ENCODE data around the gene HIGD1A. TPM values are rescaled to one million over a fixed set of nuclear protein-coding genes. Genes with fewer than 3 reads are reported as not detected.
A peak's percentile ranks its signal among the peaks of the same experiment; 100 is the strongest.

The HIGD1A gene
- total RNA-seq, 4 donors from 2014 or later = 102 to 278 (median 204) TPM

DNA sequence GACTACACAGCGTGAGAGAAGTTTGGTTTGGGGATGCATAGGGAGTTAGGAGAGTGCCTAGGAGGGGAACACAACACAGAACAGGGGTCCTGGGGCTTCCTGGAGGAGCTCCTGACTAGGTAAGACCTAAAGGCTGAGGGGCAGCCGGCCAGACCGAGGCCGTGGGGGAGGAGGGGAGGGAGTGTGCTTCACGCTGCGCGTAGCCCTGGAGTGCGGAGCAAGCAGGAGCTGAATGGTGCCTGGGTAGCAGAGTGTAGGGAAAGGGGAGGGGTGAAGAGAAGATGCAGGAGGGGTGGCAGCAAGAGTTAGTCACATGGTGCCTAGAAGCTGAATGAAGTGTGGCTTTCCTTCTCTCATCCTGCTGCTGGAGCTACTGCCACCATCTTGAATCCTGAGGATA, 69.3 kb downstream of the HIGD1A start:
- Histone ChIP-seq H3K27ac (no peak overlapping the region), H3K27me3 (no peaks in the 10 kb centered on the region), H3K4me3 (no peak overlapping the region), H3K9me3 (no peaks in the 10 kb centered on the region), H3K4me1 (no peaks in the 10 kb centered on the region), H3K36me3 (no peaks in the 10 kb centered on the region)
- peak in 1 of 3 donors; percentile 36 for DNase-seq
- TF ChIP-seq POLR2A (IDR thresholded peaks at IDR 0.05) (no peak), CTCF (IDR thresholded peaks at IDR 0.05) (no peak)

- peak in 1 of 3 donors; percentile 22 for DNase-seq
- H3K27ac ChIP-seq = no peak overlapping the region
- no peak for TF ChIP-seq CTCF (IDR thresholded peaks at IDR 0.05)
- no peak for TF ChIP-seq POLR2A (IDR thresholded peaks at IDR 0.05)
These were observed 69.9 kb downstream of the HIGD1A start for GRCh38 chr3:42734263-42734860.

GRCh38 chr3:42733501-42734262, 70.6 kb downstream of the HIGD1A start:
- DNase-seq = peak in 1 of 3 donors; percentile 29
- H3K9me3 ChIP-seq = no peaks in the 10 kb centered on the region

More at GRCh38 chr3:42734263-42734860, 69.9 kb downstream of the HIGD1A start:
- H3K36me3 ChIP-seq = no peaks in the 10 kb centered on the region
- no peak overlapping the region for H3K4me3 ChIP-seq
- no peaks in the 10 kb centered on the region for H3K27me3 ChIP-seq
- H3K4me1 ChIP-seq = no peaks in the 10 kb centered on the region
- H3K9me3 ChIP-seq = no peaks in the 10 kb centered on the region

More at GRCh38 chr3:42733501-42734262, 70.6 kb downstream of the HIGD1A start:
- Histone ChIP-seq H3K4me1 (no peaks in the 10 kb centered on the region), H3K27ac (no peak overlapping the region), H3K27me3 (no peaks in the 10 kb centered on the region), H3K36me3 (no peaks in the 10 kb centered on the region), H3K4me3 (no peak overlapping the region)
- TF ChIP-seq POLR2A (IDR thresholded peaks at IDR 0.05) = no peak

Small RNA genes within 50 kb of the gene (small RNA-seq; reads per million reads assigned to genes)
- 0 to 0.82 reads per million in 2 donors for gene CCDC13

Other genes with a start within 250 kb of the HIGD1A start
- 10 to 100 TPM; 30.5 to 56.4 (median 38.7) TPM for gene SEC22C, start 222.5 kb downstream of the HIGD1A start, total RNA-seq
- gene SS18L2, start 213.6 kb downstream of the HIGD1A start, total RNA-seq = 10 to 100 TPM; 15.6 to 25.6 (median 20.3) TPM
- 100 to 1,000 TPM; 118 to 386 (median 187) TPM for gene NKTR, start 203.8 kb downstream of the HIGD1A start, total RNA-seq
- 10 to 100 TPM in 3 of 4 donors, 1 to 10 TPM in 1; 5.3 to 30.5 (median 14.7) TPM for gene ZBTB47, start 150.8 kb downstream of the HIGD1A start, total RNA-seq
- not detected for gene KLHL40, start 119.0 kb downstream of the HIGD1A start, total RNA-seq
- gene HHATL, start 101.7 kb downstream of the HIGD1A start, total RNA-seq = 1 to 10 TPM in 1 of 4 donors, not detected in 3; 3.4 TPM
- gene CCDC13, start 31.2 kb downstream of the HIGD1A start, total RNA-seq = 1 to 10 TPM in 3 of 4 donors, not detected in 1; 1.4 to 6.8 (median 4.2) TPM
- 10 to 100 TPM in 1 of 4 donors, 1 to 10 TPM in 2, under 1 TPM in 1; 0.83 to 10.1 (median 3.7) TPM for gene ACKR2, start 5.0 kb upstream of the HIGD1A start, total RNA-seq
- not detected for gene CYP8B1, start 71.4 kb upstream of the HIGD1A start, total RNA-seq
- gene ZNF662, start 101.7 kb upstream of the HIGD1A start, total RNA-seq = 1 to 10 TPM; 1.2 to 8.9 (median 6.0) TPM
- 1 to 10 TPM; 1.8 to 9.1 (median 6.3) TPM for gene GASK1A, start 174.8 kb upstream of the HIGD1A start, total RNA-seq

Measured in Peyer's patch (tissue), 4 donors.